ENCODE measurements around the gene SPTB.
A peak's percentile ranks its signal among the peaks of the same experiment; 100 is the strongest.

Gene SPTB

GRCh38 chr14:64848239-64848638, 31.5 kb downstream of the SPTB start:
- DNase-seq = no peak

DNA sequence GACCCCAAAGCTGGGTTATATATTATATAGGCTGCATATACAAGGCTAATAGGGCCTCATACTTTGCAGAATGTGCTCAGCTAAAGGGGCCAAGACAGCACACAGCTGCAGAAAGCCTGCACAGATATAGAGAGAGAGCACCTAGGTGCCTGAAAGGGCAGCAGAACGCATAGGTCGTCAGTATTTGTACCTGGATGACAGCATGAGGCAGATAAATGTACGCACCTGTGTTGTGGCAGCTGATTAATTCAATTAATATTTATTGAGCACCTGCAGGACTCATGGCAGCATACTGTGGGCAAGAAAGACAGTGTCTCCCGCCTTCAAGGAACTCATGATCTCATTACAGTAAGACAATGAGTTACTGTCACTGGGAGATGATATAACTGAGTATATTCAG, 33.4 kb downstream of the SPTB start:
- DNase-seq = no peak

- DNase-seq = no peak
Measured at GRCh38 chr14:64845878-64846277, 33.8 kb downstream of the SPTB start.

- DNase-seq = no peak
Measured at GRCh38 chr14:64844969-64845536, 34.7 kb downstream of the SPTB start.

DNA sequence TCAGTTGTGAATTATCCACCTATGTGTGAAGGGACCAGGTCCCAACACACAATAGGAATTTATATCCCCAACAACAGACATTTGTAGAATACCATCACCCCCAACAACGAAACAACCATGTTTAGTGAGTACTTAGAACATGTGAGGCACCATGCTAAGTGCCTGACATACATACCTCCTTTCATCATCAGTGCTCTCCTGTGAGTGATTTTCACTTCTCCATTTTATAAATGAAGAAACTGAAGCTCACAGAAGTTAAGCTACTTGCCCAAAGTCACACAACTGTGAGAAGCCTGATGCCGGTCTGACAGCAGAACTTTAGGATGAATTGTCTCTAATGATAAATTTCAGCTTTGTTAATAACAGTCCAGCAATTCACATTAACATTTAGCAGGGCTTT, 35.4 kb downstream of the SPTB start:
- DNase-seq = no peak

- no peak for DNase-seq
Measured at GRCh38 chr14:64843548-64843947, 36.2 kb downstream of the SPTB start.

DNA sequence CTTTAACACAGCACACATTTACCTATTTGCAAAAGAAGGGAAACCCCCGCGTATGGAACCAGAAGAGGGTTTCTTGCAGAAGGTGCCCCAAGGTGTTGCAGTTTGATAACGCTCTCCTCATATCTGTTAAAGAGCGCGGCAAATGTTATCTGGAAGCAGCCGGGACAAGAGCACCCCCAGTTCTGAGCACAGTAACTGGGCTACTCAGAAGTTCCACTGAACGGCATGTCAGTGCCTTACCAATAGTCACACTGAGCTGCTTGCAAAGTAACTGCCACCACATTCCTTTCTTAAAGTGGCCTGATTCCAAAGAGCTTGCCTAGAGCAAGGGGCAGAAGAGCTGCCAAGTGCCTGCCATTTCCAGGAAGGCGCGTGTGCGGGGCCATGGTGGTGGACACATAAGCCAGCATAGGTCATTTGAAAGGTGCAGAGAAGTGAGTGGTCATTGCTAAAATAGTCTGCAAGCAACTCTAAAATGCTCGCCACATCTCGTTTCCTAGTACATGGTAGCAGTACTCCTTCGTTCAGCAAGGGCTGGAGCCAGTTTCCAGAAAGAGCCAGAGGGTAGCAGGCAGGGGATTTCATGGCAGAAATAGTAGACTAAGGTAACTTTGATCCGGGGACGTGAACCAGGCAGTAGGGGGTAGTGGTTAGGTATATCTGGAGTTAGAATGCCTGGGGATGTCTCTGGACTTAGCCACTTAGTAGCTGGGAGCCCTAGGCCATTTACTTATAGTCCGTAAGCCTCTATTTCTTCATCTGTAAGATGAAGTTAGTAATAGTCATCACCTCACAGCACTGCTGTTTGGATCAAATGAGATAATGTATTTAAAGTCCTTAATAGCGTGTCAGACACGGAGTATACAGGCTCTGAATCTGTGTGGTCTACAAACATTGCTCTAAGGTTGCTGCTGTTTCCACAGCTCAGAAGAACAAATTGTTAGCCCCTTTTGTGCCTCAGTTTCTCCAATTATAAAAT, 37.6 kb downstream of the SPTB start:
- no peak for DNase-seq

DNA sequence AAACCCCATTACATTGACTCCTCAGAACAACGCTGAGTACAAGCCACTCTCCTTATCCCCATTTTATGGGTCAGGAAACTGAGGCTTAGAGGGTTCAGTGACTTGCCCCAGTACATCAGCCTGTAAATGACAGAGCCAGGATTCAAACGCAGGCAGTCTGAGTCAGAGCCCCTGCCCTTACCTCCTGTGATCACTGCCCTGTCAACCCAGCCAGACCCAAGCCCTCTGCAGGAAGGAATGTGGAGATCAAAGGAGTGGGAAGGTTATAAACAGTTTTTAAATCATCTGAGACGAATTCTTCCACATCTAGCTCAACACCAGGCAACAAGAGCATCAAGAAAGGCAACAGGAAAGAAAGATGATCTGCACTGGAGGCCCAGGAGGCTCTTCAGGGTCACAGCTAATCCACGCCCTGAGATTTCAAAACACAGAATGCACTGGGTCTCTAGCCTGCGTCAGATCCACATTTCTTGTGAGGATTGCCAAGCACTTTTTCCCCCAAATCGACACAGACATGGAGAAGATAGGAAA, 38.5 kb downstream of the SPTB start:
- no peak for DNase-seq

GRCh38 chr14:64838656-64839055, 41.1 kb downstream of the SPTB start:
- DNase-seq = no peak

- DNase-seq = no peak
Measured at GRCh38 chr14:64835431-64835830, 44.3 kb downstream of the SPTB start.

- DNase-seq = no peak
Measured at GRCh38 chr14:64834965-64835364, 44.7 kb downstream of the SPTB start.

GRCh38 chr14:64831419-64831818, 48.3 kb downstream of the SPTB start:
- DNase-seq = no peak

DNA sequence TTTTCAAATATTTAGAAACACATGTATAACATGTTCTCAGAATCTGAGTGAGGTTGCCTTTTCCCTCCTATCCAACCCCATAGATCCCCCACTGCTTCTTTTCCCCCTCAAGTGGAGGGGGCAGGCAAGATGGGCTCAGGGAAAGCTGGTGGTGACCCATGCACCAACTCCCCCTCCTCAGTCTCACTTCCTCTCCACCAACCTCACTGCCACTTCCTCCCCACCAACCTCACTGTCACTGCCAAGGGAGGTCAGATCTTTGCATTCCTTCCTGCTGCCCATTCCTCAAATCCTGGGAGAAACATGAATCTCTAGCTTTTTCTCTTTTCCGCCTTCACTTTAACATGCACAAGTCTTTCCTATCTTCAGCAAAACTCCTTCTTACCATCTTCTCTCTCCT, 48.7 kb downstream of the SPTB start:
- no peak for DNase-seq

DNA sequence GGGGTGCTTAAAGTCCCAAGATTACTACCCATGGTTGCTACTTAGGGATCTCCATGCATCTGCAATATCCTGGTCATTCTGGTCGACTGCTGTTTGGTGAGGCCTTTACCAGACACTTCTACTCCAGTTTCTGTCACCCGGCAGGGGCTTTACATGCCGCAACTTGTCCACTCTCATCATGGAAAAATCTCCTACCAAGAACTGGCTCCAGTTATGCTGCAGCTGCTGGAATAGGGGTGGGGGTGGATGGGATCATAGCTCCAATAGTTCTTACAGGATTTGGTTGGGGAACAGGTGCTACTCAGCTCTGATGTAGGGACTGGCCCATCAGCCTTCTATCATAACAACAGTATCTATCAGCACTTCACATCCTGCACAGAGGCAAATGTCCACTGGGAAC, 51.6 kb downstream of the SPTB start:
- DNase-seq = no peak

DNA sequence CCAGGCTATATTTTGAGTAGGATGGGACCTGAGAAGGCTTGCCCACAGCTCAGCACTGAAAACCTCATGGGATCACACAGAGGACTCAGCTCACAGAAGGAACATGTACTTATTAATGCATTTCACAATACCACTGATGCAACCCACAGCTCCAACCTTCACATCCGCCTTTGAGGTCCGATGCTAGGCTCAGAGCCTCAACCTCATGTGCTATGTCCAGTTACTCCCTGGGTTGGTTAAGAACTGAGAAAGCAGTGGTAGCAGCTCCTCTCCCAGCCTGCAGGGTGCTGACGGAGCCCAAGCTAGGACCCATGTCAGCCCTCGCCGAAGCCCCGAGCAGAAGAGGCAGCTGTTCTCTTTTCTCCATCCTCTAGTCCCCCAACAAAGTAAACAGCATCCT, 52.9 kb downstream of the SPTB start:
- DNase-seq = peak in 1 of 2 donors; percentile 8

DNA sequence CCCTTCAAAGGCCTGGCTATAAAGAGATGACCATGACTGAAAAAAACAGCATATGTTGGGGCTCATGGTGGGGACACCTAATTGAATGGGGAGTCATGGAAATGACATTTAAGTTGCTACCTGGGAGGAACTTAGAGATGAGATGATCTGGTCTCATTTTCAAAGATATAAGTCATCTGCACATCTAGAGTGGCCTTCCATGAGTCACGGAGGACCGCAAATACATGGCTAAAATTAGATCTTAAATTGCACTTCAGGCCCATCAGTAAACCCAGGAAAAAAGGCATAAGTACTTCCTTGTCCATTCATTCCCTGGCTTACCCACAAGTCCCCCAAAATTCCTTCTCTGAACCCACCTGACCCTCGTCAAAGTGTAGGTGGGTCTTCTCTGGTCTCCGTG, 53.4 kb downstream of the SPTB start:
- DNase-seq = no peak

DNA sequence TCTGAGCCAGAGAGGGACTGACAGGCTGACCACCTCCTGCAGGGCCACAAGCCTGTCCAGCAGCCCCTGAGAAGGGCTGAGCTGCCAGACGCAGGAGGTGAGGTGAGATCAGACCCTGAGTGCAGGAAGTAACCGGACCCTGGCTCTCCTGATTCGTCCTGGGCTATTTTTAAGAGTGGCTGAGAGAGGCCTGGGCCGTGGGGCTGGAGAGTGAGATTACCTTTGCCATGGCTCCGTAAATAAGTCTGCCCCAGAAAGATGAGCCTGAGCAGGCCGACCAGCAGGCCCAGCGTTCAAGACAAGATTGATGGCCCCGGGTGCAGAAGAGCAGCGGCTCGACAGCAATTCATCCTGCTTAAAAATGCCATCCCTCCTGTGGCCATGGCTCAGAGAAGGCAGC, 54.2 kb downstream of the SPTB start:
- no peak for DNase-seq

- no peak for DNase-seq
Measured at GRCh38 chr14:64825006-64825405, 54.7 kb downstream of the SPTB start.

DNA sequence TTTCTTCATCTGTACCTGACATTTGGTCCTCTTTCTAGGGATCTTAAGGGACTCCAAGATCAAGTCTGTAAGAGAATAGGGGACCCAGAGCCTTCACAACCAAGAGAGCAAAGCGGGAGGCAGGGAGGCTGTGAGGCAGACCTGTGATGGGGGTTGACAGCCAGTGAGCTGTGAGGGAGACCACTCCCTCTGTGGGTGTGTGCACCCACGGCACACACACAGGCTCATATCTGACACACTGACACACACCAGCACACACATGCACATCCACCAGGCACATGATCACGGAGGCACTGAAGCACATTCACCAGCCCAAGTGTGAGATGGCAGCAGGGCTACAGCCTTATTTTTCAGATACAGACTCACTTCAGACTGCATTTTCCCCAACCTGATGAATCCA, 55.2 kb downstream of the SPTB start:
- DNase-seq = no peak

DNA sequence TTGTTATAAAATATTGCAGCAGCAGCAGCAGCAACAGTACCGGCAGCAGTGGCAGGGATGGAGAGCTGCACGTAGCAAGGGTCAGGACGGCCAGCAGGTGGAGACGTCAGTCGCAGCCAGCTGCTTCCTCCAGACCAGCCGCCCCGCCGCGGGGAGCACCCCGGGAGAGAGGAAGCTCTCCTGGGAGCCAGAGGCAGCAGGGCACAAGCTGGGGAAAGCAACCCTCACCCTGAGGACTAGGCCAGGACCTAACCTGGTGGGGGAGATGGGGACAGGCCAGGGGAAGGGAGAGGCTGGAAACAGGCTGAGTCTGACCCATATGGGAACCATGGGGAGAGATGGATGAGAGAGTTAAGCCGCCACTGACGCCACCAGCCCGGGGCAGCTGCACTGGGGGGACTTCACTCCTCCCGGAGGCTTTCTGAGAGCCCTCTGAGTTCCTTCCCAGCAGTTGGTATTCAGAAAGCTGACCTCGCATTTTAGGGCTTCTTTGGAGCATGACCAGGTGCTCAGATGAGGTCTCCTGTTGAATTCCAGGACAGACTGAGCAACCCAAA, 56.3 kb downstream of the SPTB start:
- peak; percentile 61 to 64 for DNase-seq

- DNase-seq = no peak
Measured at GRCh38 chr14:64821651-64822050, 58.1 kb downstream of the SPTB start.

DNA sequence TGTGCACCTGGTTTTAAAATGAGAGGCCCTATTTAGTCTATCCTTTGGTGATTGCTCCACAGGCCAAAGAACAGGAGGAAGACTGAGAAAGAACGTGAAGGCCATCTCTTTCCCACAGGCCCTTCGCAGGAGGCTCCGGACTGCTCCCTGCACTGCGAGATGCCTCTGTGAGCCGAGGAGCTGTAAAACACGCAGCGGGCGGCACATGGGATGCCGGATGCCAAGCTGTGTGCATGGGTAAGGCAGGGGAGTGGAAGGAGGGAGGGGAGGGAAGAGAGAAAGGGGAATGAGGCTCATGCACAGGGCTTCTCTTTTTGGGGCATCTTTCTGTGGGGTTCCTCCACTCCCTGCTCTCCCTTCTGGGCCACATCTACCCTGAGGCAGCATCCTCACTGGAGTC, 61.6 kb downstream of the SPTB start:
- no peak for DNase-seq

GRCh38 chr14:64817631-64818030, 62.1 kb downstream of the SPTB start:
- DNase-seq = no peak

GRCh38 chr14:64816221-64816783, 63.4 kb downstream of the SPTB start:
- no peak for DNase-seq

Measured in CD4-positive, alpha-beta T cell treated with Interferon alpha-2 for 1 hour (primary cell).